GM21717 (cell line): Measurements from ENCODE around the gene TBC1D10B.
"Not testable (repeated sequence)": the region's sequence is repeated elsewhere in the genome, so short reads cannot be mapped to it uniquely, and the experiment has no call there.

Experiments
- ATAC-seq: cut with Tn5 transposase; IDR thresholded peaks from one replicate; pipeline ENCODE4 v1.9.1; 2021; ENCODE audit warnings: mild to moderate bottlenecking, moderate library complexity; ENCODE audit not compliant: unreplicated experiment

TBC1D10B gene

GRCh38 chr16:30337964-30338357, 32.3 kb downstream of the TBC1D10B start:
- ATAC-seq = not testable (repeated sequence)

GRCh38 chr16:30335598-30336474, 34.5 kb downstream of the TBC1D10B start:
- ATAC-seq = peak; percentile 16

- ATAC-seq = peak; percentile 65
Measured at GRCh38 chr16:30335028-30335597, 35.2 kb downstream of the TBC1D10B start.

GRCh38 chr16:30334473-30334989, 35.8 kb downstream of the TBC1D10B start:
- ATAC-seq = peak; percentile 84

GRCh38 chr16:30324220-30324619, 46.1 kb downstream of the TBC1D10B start:
- ATAC-seq = not testable (repeated sequence)

GRCh38 chr16:30318647-30319046, 51.6 kb downstream of the TBC1D10B start:
- not testable (repeated sequence) for ATAC-seq

GRCh38 chr16:30310937-30311336, 59.4 kb downstream of the TBC1D10B start:
- ATAC-seq = not testable (repeated sequence)

- ATAC-seq = not testable (repeated sequence)
Measured at GRCh38 chr16:30309255-30309654, 61.0 kb downstream of the TBC1D10B start.
